Heart left ventricle (tissue), 13 donors: ENCODE results near the gene IFT25.

Experiments used
- POLR2A ChIP-seq, 2 donors: fragments of 450-650 bp; IDR thresholded peaks; one replicate each; pipeline ENCODE4 v1.6.1; 2017; ENCODE audit warnings: antibody characterized with exemption in 2 of 2, mild to moderate bottlenecking in 2 of 2, moderate library complexity in 2 of 2
- TF ChIP-seq, protein P1 (sequence below), 12 donors: fragments of 200-600 bp; sonication (generic) in 4 of 12; IDR thresholded peaks; one replicate each; pipeline versions ENCODE4 v1.5.0 to v1.8.0; 2018 to 2022; ENCODE audit warnings: antibody characterized with exemption in 12 of 12, mild to moderate bottlenecking in 5 of 12
- donor health status: ischemic (EF 13 %, LVEDD 7.1; RV severe dilation, severe dysfunction).
- donor health status: DM: no; HTN: yes; CAD: no.
- donor health status: DM: no; HTN: no; CAD: no.
- donor health status: ischemic (EF 25% LVEDD 6.9; RV normal size, moderate dysfunction).
- donor health status: ischemic (EF 25% LVEDD 5.7; RV mildly dilated, moderate dysfunction).
- donor health status: ischemic (EF 35%, LVEDD 5.7; RV mildly dilated, moderate dysfunction).
- donor health status: nonischemic (EF 11% LVEDD 7.7; RV severe dilation, severe dysfunction).
- donor health status: DM: yes; HTN: yes; CAD: no.
- donor health status: PGD.
- donor health status: ischemic (EF 29% LVEDD 5.4; RV normal size, mild dysfunction).
- donor health status: nonischemic (EF 23%, LVEDD 6.1; RV moderate dilation, normal function).

DNA sequence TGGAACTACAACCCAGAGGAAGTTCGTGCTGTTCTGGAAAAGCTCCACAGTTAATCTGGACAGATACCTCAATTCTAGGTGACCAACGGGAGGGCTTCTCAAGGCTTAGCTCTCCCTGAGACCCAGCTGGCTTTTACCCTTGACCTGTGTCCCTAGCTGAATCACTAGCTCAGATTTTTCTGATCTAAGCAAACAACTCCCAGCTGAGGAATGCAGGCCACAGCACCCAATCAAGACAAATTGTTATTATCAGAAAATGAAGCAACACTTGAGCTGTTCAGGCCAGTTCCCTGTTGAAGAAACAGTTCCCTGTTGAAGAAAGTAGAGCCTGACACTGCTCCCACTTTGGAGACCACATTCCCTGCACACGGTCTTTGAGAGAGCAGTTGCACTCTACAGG is 35.6 kb downstream of the IFT25 start:
- TF ChIP-seq, protein P1, sequence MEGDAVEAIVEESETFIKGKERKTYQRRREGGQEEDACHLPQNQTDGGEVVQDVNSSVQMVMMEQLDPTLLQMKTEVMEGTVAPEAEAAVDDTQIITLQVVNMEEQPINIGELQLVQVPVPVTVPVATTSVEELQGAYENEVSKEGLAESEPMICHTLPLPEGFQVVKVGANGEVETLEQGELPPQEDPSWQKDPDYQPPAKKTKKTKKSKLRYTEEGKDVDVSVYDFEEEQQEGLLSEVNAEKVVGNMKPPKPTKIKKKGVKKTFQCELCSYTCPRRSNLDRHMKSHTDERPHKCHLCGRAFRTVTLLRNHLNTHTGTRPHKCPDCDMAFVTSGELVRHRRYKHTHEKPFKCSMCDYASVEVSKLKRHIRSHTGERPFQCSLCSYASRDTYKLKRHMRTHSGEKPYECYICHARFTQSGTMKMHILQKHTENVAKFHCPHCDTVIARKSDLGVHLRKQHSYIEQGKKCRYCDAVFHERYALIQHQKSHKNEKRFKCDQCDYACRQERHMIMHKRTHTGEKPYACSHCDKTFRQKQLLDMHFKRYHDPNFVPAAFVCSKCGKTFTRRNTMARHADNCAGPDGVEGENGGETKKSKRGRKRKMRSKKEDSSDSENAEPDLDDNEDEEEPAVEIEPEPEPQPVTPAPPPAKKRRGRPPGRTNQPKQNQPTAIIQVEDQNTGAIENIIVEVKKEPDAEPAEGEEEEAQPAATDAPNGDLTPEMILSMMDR (IDR thresholded peaks at IDR 0.05) = no peak
- TF ChIP-seq POLR2A (IDR thresholded peaks at IDR 0.05) = no peak
